T-cell (primary cell): ENCODE measurements around the gene PCNX3. TPM values are rescaled to one million over a fixed set of nuclear protein-coding genes. Genes with fewer than 3 reads are reported as not detected.

Experiments
- ATAC-seq, 4 experiments: fragments of 200-7000 bp in 3 of 4; fragments of 150-1000 bp in 1 of 4; cut with Tn5 transposase; replicated peaks in 1 of 4; 1 replicate in 3 of 4; 2 replicates in 1 of 4; pipeline ENCODE4 v1.10.0; 2021; ENCODE audit warnings: moderate library complexity in 3 of 4, mild to moderate bottlenecking in 2 of 4, moderate number of reproducible peaks in 1 of 4
- CTCF ChIA-PET, 2 donors: fragments of 300-600 bp; sonication (Branson Sonifier 250); formaldehyde crosslinking; loops; one replicate each; lab custom pipeline; 2022; ENCODE audit warnings: antibody characterized with exemption in 2 of 2; lab: Charles Lee
- POLR2A ChIA-PET, 2 donors: fragments of 300-600 bp; sonication (Branson Sonifier 250); formaldehyde crosslinking; loops; one replicate each; lab custom pipeline; 2022; ENCODE audit warnings: antibody characterized with exemption in 2 of 2; lab: Charles Lee
- DNase-seq, 35 experiments: peaks; one replicate each; pipeline versions ENCODE4 v3.0.0 to v3.0.0-alpha.2; 2013 to 2023
- H3K27ac ChIP-seq: one replicate; pipeline ENCODE4 v1.5.1; 2013; ENCODE audit warnings: low read length
- H3K27me3 ChIP-seq, 2 experiments: replicated peaks in 1 of 2; 1 replicate in 1 of 2; 2 replicates in 1 of 2; pipeline versions ENCODE4 v1.6.1 to v1.7.0; 2013; ENCODE audit warnings: low read length in 1 of 2, mixed read lengths in 1 of 2; ENCODE audit not compliant: control insufficient read depth in 2 of 2, insufficient read depth in 2 of 2; ENCODE audit errors: extremely low read depth in 1 of 2
- H3K36me3 ChIP-seq, 2 donors: 1 replicate in 1 of 2; 2 replicates in 1 of 2; pipeline versions ENCODE4 v1.6.1 to v1.7.0; 2013; ENCODE audit warnings: low read length in 1 of 2; ENCODE audit not compliant: control insufficient read depth in 2 of 2, insufficient read depth in 1 of 2; ENCODE audit errors: extremely low read depth in 1 of 2
- H3K4me1 ChIP-seq, 2 experiments: 1 replicate in 1 of 2; 2 replicates in 1 of 2; pipeline versions ENCODE4 v1.6.1 to v1.7.0; 2013; ENCODE audit warnings: low read length in 2 of 2, mixed read lengths in 1 of 2; ENCODE audit not compliant: insufficient read depth in 2 of 2, control insufficient read depth in 1 of 2; ENCODE audit errors: extremely low read depth in 1 of 2
- H3K4me3 ChIP-seq, 2 donors: 1 replicate in 1 of 2; 2 replicates in 1 of 2; pipeline versions ENCODE4 v1.5.1 to v1.7.0; 2013; ENCODE audit warnings: mild to moderate bottlenecking in 2 of 2, low read length in 1 of 2, moderate library complexity in 1 of 2; ENCODE audit not compliant: control insufficient read depth in 1 of 2; ENCODE audit errors: extremely low read depth in 1 of 2
- H3K9me3 ChIP-seq: 2 replicates; pipeline ENCODE4 v1.7.0; 2013
- H3K27ac Mint-ChIP-seq, 2 donors: one replicate each; pipeline ENCODE4 v1.8.0; 2020 to 2021; ENCODE audit warnings: mild to moderate bottlenecking in 2 of 2, mixed read lengths in 2 of 2
- H3K27me3 Mint-ChIP-seq, 2 donors: one replicate each; pipeline ENCODE4 v1.8.0; 2021 to 2022; ENCODE audit warnings: mixed read lengths in 2 of 2
- H3K36me3 Mint-ChIP-seq: one replicate; pipeline ENCODE4 v1.8.0; 2021; ENCODE audit warnings: mixed read lengths
- H3K4me1 Mint-ChIP-seq, 3 donors: one replicate each; pipeline ENCODE4 v1.8.0; 2020 to 2022; ENCODE audit warnings: mixed read lengths in 3 of 3, mild to moderate bottlenecking in 1 of 3
- H3K4me3 Mint-ChIP-seq, 3 donors: one replicate each; pipeline ENCODE4 v1.8.0; 2020 to 2022; ENCODE audit warnings: mild to moderate bottlenecking in 3 of 3, mixed read lengths in 3 of 3, moderate library complexity in 3 of 3
- H3K9me3 Mint-ChIP-seq, 3 donors: one replicate each; pipeline ENCODE4 v1.8.0; 2020 to 2022; ENCODE audit warnings: mixed read lengths in 3 of 3
- WGBS: methylation state at CpG from one replicate; pipeline ENCODE4 v1.1.5; 2013; ENCODE audit warnings: missing lambda C conversion rate; ENCODE audit not compliant: insufficient coverage; 5-methylcytosine and 5-hydroxymethylcytosine counted together
- total RNA-seq, 35 experiments: library from RNA in 6 of 35; stranded (reverse) in 6 of 35; fragments of 120-200 nt in 1 of 35; gene quantifications; one replicate each; pipeline versions ENCODE4 v1.2.1 to v1.2.4 and lab custom pipeline; 2013 to 2026

Gene PCNX3
- total RNA-seq, 5 donors from 2014 or later (not counting 1 experiment from before 2014, with no cell fraction given): 54.2 to 74.7 (median 66.8) TPM

- 97% methylated on average over 9 of the region's 19 CpGs for WGBS
- DNase-seq (no peak), ATAC-seq (no peak)
- Mint-ChIP-seq H3K36me3 (peaks cover 24% of the 10 kb centered on the region), H3K4me3 (no peak overlapping the region), H3K9me3 (no peaks in the 10 kb centered on the region), H3K27ac (no peak overlapping the region), H3K27me3 (no peaks in the 10 kb centered on the region), H3K4me1 (peaks cover 28 to 36% (median 35%) of the 10 kb centered on the region in 3 donors)
- Histone ChIP-seq H3K27me3 (no peaks in the 10 kb centered on the region), H3K4me1 (peaks cover 13 to 39% of the 10 kb centered on the region in 2 experiments), H3K9me3 (no peaks in the 10 kb centered on the region), H3K36me3 (peaks cover 16 to 55% of the 10 kb centered on the region in 2 donors), H3K27ac (no peak overlapping the region), H3K4me3 (no peak overlapping the region)
- ChIA-PET CTCF (interaction anchor here (0.6 to 0.7 kb wide), 2 partner anchors 13 to 14 kb away, joined by 5 to 9 read pairs; no protein-coding TSS in a partner anchor), POLR2A (interaction anchor here in 1 of 2 donors (0.5 kb wide), 1 partner anchor 221 kb away, joined by 3 read pairs; no protein-coding TSS in a partner anchor)
Observed at GRCh38 chr11:65580031-65580692, 35.4 kb upstream of the PCNX3 start.

- Histone ChIP-seq H3K9me3 (no peaks in the 10 kb centered on the region), H3K4me1 (peaks cover 11 to 34% of the 10 kb centered on the region in 2 experiments), H3K4me3 (no peak overlapping the region), H3K27ac (no peak overlapping the region), H3K36me3 (peaks cover 16 to 59% of the 10 kb centered on the region in 2 donors), H3K27me3 (no peaks in the 10 kb centered on the region)
- 100% methylated on average over 1 of the region's 8 CpGs for WGBS
- Mint-ChIP-seq H3K9me3 (no peaks in the 10 kb centered on the region), H3K27me3 (no peaks in the 10 kb centered on the region), H3K27ac (no peak overlapping the region), H3K36me3 (peaks cover 24% of the 10 kb centered on the region), H3K4me3 (no peak overlapping the region), H3K4me1 (peaks cover 23 to 34% (median 32%) of the 10 kb centered on the region in 3 donors)
- ChIA-PET CTCF (no interaction called here), POLR2A (no interaction called here)
- ATAC-seq: no peak
- no peak for DNase-seq
Observed at GRCh38 chr11:65580756-65581155, 34.8 kb upstream of the PCNX3 start.

DNA sequence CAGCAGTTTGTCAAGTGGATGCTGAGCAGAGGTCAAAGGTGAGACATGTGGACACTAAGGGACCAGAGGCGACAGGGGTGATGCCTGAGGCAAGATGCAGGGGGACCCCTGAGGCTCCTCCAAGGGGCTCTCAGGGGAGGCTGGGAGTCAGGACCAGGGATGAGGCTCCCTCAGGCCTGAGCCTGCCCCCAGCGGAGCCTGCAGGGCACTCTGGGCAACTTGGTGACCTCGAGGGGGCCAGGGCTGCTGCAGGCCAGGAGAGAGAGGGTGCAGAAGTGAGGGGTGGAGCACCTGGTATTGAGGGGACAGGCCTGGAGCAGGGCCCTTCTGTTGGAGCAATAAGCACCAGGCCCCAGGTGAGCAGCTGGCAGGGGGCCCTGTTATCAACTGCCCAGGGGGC lies 33.6 kb upstream of the PCNX3 start:
- H3K27ac Mint-ChIP-seq: peak overlapping the region; percentile 50 to 69
- 94% methylated on average over 3 of the region's 3 CpGs for WGBS
- CTCF ChIA-PET: no interaction called here
- Histone ChIP-seq H3K4me3 (no peak overlapping the region), H3K36me3 (peaks cover 16 to 70% of the 10 kb centered on the region in 2 donors), H3K9me3 (no peaks in the 10 kb centered on the region), H3K27me3 (no peaks in the 10 kb centered on the region), H3K27ac (no peak overlapping the region), H3K4me1 (peaks cover 6 to 33% of the 10 kb centered on the region in 2 experiments)
- H3K4me3 Mint-ChIP-seq: no peak overlapping the region
- no peaks in the 10 kb centered on the region for H3K27me3 Mint-ChIP-seq
- ATAC-seq: no peak
- POLR2A ChIA-PET: interaction anchor here in 1 of 2 donors (0.6 kb wide), 1 partner anchor 16 kb away, joined by 3 read pairs; no protein-coding TSS in a partner anchor
- peaks cover 24% of the 10 kb centered on the region for H3K36me3 Mint-ChIP-seq
- DNase-seq: no peak
- H3K4me1 Mint-ChIP-seq: peaks cover 24 to 37% (median 34%) of the 10 kb centered on the region in 3 donors
- no peaks in the 10 kb centered on the region for H3K9me3 Mint-ChIP-seq

GRCh38 chr11:65583589-65583988 lies 32.0 kb upstream of the PCNX3 start:
- no peaks in the 10 kb centered on the region for H3K27me3 Mint-ChIP-seq
- Histone ChIP-seq H3K9me3 (no peaks in the 10 kb centered on the region), H3K4me1 (peaks cover 4 to 32% of the 10 kb centered on the region in 2 experiments), H3K27me3 (no peaks in the 10 kb centered on the region), H3K27ac (no peak overlapping the region), H3K36me3 (peaks cover 15 to 66% of the 10 kb centered on the region in 2 donors), H3K4me3 (no peak overlapping the region)
- H3K9me3 Mint-ChIP-seq: no peaks in the 10 kb centered on the region
- H3K36me3 Mint-ChIP-seq: peaks cover 20% of the 10 kb centered on the region
- no peak for DNase-seq
- peaks cover 24 to 37% (median 36%) of the 10 kb centered on the region in 3 donors for H3K4me1 Mint-ChIP-seq
- 100% methylated on average over 3 of the region's 10 CpGs for WGBS
- H3K4me3 Mint-ChIP-seq: no peak overlapping the region
- no peak for ATAC-seq
- POLR2A ChIA-PET: no interaction called here
- CTCF ChIA-PET: no interaction called here
- H3K27ac Mint-ChIP-seq: peak overlapping the region; percentile 61 to 67

GRCh38 chr11:65584106-65584505 lies 31.5 kb upstream of the PCNX3 start:
- Mint-ChIP-seq H3K4me1 (peaks cover 23 to 40% (median 37%) of the 10 kb centered on the region in 3 donors), H3K36me3 (peaks cover 19% of the 10 kb centered on the region), H3K4me3 (no peak overlapping the region), H3K27me3 (no peaks in the 10 kb centered on the region), H3K9me3 (no peaks in the 10 kb centered on the region), H3K27ac (peak overlapping the region; percentile 2 to 72)
- no peak overlapping the region for H3K4me3 ChIP-seq
- ATAC-seq: no peak
- peaks cover 13 to 66% of the 10 kb centered on the region in 2 donors for H3K36me3 ChIP-seq
- H3K27me3 ChIP-seq: no peaks in the 10 kb centered on the region
- ChIA-PET POLR2A (no interaction called here), CTCF (no interaction called here)
- no peak overlapping the region for H3K27ac ChIP-seq
- H3K4me1 ChIP-seq: peaks cover 4 to 31% of the 10 kb centered on the region in 2 experiments
- no peak for DNase-seq
- WGBS: 63% methylated on average over 6 of the region's 8 CpGs
- no peaks in the 10 kb centered on the region for H3K9me3 ChIP-seq

DNA sequence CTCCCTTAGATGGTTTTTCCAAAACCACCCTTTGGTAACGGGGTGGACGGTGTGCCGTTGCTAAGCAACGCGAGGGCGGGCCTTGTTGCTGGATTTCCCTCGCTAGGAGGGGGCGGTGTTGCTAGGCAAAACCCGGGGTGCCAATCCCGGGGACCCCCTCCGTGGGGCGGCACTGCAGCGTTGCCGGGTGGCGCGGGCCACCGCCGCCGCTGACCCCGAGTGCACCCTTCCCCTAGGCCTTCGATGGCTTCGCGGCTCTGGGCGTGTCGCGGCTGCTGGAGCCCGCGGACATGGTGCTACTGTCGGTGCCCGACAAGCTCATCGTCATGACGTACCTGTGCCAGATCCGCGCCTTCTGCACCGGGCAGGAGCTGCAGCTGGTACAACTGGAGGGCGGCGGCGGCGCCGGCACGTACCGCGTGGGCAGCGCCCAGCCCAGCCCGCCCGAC lies 30.8 kb upstream of the PCNX3 start:
- no peak for ATAC-seq
- Mint-ChIP-seq H3K9me3 (no peaks in the 10 kb centered on the region), H3K36me3 (peaks cover 18% of the 10 kb centered on the region), H3K4me3 (no peak overlapping the region), H3K4me1 (peaks cover 22 to 41% (median 35%) of the 10 kb centered on the region in 3 donors), H3K27ac (no peak overlapping the region), H3K27me3 (no peaks in the 10 kb centered on the region)
- Histone ChIP-seq H3K36me3 (peaks cover 7 to 64% of the 10 kb centered on the region in 2 donors), H3K27ac (no peak overlapping the region), H3K9me3 (no peaks in the 10 kb centered on the region), H3K4me1 (peaks cover 4 to 31% of the 10 kb centered on the region in 2 experiments), H3K4me3 (no peak overlapping the region), H3K27me3 (no peaks in the 10 kb centered on the region)
- CTCF ChIA-PET: no interaction called here
- POLR2A ChIA-PET: no interaction called here
- no peak for DNase-seq
- 94% methylated on average over 37 of the region's 46 CpGs for WGBS
